ENCODE results near the gene ITIH2. TPM values are rescaled to one million over a fixed set of nuclear protein-coding genes. Genes with fewer than 3 reads are reported as not detected.
"Not testable (repeated sequence)": the region's sequence is repeated elsewhere in the genome, so short reads cannot be mapped to it uniquely, and the experiment has no call there.

The ITIH2 gene
- total RNA-seq, 2 donors from 2014 or later = not detected

DNA sequence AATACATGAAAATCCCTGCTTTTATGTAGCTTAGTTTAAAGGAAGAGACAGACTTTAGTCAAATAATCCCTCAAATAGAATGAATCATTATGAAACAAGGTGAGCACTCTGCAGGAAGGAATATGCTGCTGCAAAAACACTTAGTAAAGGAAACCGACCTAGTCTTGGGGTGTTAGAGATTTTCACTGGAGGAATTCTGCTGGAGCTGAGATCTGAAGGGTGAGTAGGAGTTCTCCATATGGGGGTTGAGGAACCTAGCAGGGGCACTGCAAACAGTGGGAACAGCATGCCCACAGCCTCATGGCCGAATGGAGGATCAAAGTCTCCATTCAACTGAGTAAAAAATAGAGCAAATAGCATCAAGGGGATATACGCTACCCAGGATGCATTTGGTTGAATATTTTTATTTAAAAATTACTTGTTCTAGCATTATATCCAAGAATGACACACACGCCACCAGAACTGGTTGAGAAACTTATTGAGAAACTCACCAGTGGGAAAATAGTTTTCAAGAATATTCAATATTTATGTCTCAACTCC, 3.5 kb downstream of the ITIH2 start:
- no peaks in the 10 kb centered on the region for H3K9me3 Mint-ChIP-seq
- no peak for ATAC-seq (replicated peaks)
- H3K4me1 Mint-ChIP-seq = no peaks in the 10 kb centered on the region
- H3K27me3 Mint-ChIP-seq = peaks cover 36% of the 10 kb centered on the region
- no peak overlapping the region for H3K4me3 Mint-ChIP-seq
- no peak overlapping the region for H3K27ac Mint-ChIP-seq
- no peaks in the 10 kb centered on the region for H3K36me3 Mint-ChIP-seq (ENCODE audit: low read depth)

DNA sequence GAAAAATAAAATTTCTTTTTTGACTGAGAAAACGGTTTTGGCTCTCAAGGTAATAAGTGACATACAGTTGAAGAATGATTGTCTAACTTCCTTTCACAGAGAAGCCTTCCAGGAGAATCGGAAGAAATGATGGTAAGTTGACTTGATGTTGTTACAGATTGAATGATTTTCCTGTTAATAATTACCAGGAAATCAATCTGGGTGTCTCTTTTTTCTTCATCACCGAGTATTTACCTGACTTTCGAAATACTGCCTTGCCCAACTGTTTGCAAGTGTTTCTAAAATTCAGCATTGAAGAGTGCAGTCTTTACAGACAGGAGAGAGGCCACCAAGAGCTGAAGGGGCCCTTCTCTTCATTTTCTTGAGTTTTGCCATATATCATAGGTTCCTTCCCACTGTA, 4.0 kb downstream of the ITIH2 start:
- peaks cover 39% of the 10 kb centered on the region for H3K27me3 Mint-ChIP-seq
- ATAC-seq (replicated peaks) = no peak
- H3K9me3 Mint-ChIP-seq = no peaks in the 10 kb centered on the region
- H3K4me1 Mint-ChIP-seq = no peaks in the 10 kb centered on the region
- no peak overlapping the region for H3K4me3 Mint-ChIP-seq
- H3K36me3 Mint-ChIP-seq (ENCODE audit: low read depth) = no peaks in the 10 kb centered on the region
- no peak overlapping the region for H3K27ac Mint-ChIP-seq

- peaks cover 30% of the 10 kb centered on the region for H3K27me3 Mint-ChIP-seq
- no peak for ATAC-seq (replicated peaks)
- H3K36me3 Mint-ChIP-seq (ENCODE audit: low read depth) = no peaks in the 10 kb centered on the region
- no peaks in the 10 kb centered on the region for H3K9me3 Mint-ChIP-seq
- no peak overlapping the region for H3K27ac Mint-ChIP-seq
- no peaks in the 10 kb centered on the region for H3K4me1 Mint-ChIP-seq
- no peak overlapping the region for H3K4me3 Mint-ChIP-seq
Measured at GRCh38 chr10:7707858-7708622, 4.9 kb downstream of the ITIH2 start.

GRCh38 chr10:7708832-7709231, 5.7 kb downstream of the ITIH2 start:
- ATAC-seq (replicated peaks) = no peak
- Mint-ChIP-seq H3K27me3 (peaks cover 24% of the 10 kb centered on the region), H3K4me1 (no peaks in the 10 kb centered on the region), H3K4me3 (no peak overlapping the region), H3K36me3 (ENCODE audit: low read depth) (no peaks in the 10 kb centered on the region), H3K27ac (no peak overlapping the region), H3K9me3 (no peaks in the 10 kb centered on the region)

DNA sequence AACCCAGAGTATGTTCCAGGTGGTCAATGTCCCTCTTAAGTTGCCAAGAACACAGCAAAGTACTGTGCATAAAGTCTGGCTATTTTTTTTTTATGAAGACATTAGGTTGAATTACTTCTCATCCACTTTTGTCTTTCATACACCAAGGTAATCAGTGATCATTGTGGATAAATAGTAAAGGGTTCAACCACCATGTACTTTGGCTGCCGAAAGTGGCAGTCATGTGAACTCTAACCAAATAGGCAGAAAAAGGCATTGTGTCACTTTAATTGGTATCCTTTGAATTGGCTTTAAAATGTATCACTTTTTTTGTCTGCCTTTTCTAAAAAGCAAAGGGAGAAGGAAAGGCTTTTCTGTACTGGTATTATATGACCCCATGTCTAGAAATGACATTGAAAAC, 7.3 kb downstream of the ITIH2 start:
- H3K4me3 Mint-ChIP-seq = no peak overlapping the region
- H3K36me3 Mint-ChIP-seq (ENCODE audit: low read depth) = no peaks in the 10 kb centered on the region
- H3K9me3 Mint-ChIP-seq = no peaks in the 10 kb centered on the region
- no peak for ATAC-seq (replicated peaks)
- H3K27ac Mint-ChIP-seq = no peak overlapping the region
- H3K27me3 Mint-ChIP-seq = peaks cover 21% of the 10 kb centered on the region
- H3K4me1 Mint-ChIP-seq = no peaks in the 10 kb centered on the region

DNA sequence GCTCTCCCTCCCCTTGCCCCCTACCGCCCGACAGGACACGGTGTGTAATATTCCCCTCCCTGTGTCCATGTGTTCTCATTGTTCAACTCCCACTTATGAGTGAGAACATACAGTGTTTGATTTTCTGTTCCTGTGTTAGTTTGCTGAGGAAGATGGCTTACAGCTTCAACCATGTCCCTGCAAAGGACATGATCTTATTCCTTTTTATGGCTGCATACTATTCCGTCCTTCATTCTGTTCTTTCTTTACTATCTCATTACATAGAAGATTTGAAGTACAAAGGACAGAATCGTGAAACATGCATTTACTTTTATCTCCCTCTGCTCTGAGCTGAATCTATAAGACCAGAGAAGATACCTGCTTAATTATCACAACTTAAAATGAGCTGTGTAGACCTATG, 8.0 kb downstream of the ITIH2 start:
- H3K36me3 Mint-ChIP-seq (ENCODE audit: low read depth); ATAC-seq (replicated peaks); H3K9me3 Mint-ChIP-seq; H3K4me3 Mint-ChIP-seq; H3K27ac Mint-ChIP-seq; H3K4me1 Mint-ChIP-seq: not testable (repeated sequence)
- H3K27me3 Mint-ChIP-seq = peaks cover 18% of the 10 kb centered on the region

GRCh38 chr10:7715515-7715914, 12.4 kb downstream of the ITIH2 start:
- Mint-ChIP-seq H3K36me3 (ENCODE audit: low read depth) (no peaks in the 10 kb centered on the region), H3K4me3 (no peak overlapping the region), H3K9me3 (no peaks in the 10 kb centered on the region), H3K27me3 (peaks cover 18% of the 10 kb centered on the region), H3K27ac (no peak overlapping the region), H3K4me1 (no peaks in the 10 kb centered on the region)
- no peak for ATAC-seq (replicated peaks)

DNA sequence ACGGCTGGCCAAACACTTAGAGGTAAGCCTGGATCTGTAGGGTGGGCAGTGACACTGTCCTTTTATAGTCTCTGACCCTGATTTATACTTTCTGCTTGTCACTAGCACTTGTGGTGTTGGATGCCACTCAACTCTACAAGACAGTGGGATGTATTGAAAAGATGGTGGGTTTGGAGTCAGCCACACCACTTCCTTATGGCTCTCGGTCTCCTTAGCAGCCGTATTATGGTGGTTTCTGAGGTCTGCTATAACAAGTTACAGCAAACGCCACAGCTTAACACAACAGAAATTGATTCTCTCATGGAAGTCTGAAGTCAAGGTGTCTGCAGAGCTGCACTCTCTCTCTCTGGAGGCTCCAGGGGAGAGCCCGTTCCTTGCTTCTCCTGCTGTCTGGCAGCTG, 14.7 kb downstream of the ITIH2 start:
- Mint-ChIP-seq H3K4me3 (no peak overlapping the region), H3K4me1 (no peaks in the 10 kb centered on the region), H3K9me3 (no peaks in the 10 kb centered on the region), H3K27me3 (peaks cover 17% of the 10 kb centered on the region), H3K36me3 (ENCODE audit: low read depth) (no peaks in the 10 kb centered on the region), H3K27ac (no peak overlapping the region)
- no peak for ATAC-seq (replicated peaks)

DNA sequence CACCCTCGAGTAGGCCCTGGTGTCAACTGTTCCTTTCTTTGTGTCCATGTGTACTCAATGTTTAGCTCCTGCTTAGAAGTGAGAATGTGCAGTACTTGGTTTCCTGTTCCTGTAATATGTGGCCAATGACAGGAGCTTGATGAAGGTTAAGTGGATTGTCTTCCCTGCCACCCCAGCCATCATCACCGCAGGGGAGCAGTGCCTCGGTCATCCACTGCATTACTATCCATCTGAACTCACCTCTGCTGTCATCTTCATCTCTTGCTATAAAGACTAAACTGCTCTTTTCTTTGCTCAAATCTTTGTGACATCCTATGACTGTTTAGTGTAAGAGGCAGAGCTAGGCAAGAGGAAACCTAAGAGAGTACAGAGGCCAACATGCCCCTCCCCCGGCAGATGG, 15.6 kb downstream of the ITIH2 start:
- no peaks in the 10 kb centered on the region for H3K4me1 Mint-ChIP-seq
- no peaks in the 10 kb centered on the region for H3K9me3 Mint-ChIP-seq
- no peak for ATAC-seq (replicated peaks)
- no peak overlapping the region for H3K4me3 Mint-ChIP-seq
- H3K27me3 Mint-ChIP-seq = peaks cover 22% of the 10 kb centered on the region
- H3K36me3 Mint-ChIP-seq (ENCODE audit: low read depth) = no peaks in the 10 kb centered on the region
- no peak overlapping the region for H3K27ac Mint-ChIP-seq

GRCh38 chr10:7720478-7720877, 17.4 kb downstream of the ITIH2 start:
- Mint-ChIP-seq H3K36me3 (ENCODE audit: low read depth) (no peaks in the 10 kb centered on the region), H3K4me3 (no peak overlapping the region), H3K9me3 (no peaks in the 10 kb centered on the region), H3K27ac (no peak overlapping the region), H3K27me3 (peaks cover 23% of the 10 kb centered on the region), H3K4me1 (no peaks in the 10 kb centered on the region)
- ATAC-seq (replicated peaks) = no peak

DNA sequence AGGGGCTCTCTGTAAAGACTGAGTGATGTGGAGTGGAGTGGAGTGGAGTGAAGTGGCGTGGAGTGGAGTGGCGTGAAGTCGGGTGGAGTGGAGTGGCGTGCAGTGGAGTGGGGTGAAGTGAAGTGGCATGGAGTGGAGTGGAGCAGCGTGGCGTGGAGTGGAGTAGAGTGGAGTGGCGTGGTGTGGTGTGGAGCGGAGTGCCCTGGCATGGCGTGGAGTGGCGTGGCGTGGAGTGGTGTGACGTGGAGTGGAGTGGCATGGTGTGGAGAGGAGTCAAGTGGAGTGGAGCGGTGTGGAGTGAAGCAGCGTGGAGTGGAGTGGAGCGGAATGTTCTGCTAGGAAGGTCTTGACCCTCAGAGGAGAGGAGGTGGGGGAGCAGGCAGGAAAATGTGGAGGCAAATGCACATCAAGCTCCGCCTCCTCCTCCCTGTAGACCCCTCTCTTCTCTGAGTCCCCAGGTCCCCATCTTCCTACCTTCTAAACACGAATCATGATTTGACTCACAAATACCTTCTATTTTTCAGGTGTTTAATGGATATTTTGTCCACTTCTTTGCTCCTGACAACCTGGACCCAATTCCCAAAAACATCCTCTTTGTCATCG, 19.9 kb downstream of the ITIH2 start:
- Mint-ChIP-seq H3K27ac (no peak overlapping the region), H3K4me1 (no peaks in the 10 kb centered on the region), H3K4me3 (no peak overlapping the region), H3K27me3 (peaks cover 20% of the 10 kb centered on the region), H3K9me3 (no peaks in the 10 kb centered on the region), H3K36me3 (ENCODE audit: low read depth) (no peaks in the 10 kb centered on the region)
- no peak for ATAC-seq (replicated peaks)

DNA sequence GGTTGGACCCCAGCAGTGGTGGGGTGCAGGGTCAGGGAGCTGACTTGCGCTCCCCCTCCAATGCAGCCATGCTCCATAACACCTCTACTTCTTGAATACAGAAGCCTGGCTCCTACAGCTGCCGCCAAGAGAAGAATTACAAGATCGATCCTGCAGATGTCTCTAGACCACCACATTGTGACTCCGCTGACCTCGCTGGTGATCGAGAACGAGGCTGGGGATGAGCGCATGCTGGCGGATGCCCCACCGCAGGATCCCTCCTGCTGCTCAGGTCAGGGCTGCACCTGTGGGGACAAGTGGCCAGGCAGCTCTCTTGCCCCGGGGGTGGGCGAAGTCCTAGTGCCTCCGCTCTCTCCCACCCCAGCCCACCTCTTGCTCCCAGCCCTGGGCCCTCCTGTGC, 31.7 kb downstream of the ITIH2 start:
- H3K4me1 Mint-ChIP-seq = no peaks in the 10 kb centered on the region
- no peaks in the 10 kb centered on the region for H3K9me3 Mint-ChIP-seq
- ATAC-seq (replicated peaks) = no peak
- H3K36me3 Mint-ChIP-seq (ENCODE audit: low read depth) = no peaks in the 10 kb centered on the region
- peaks cover 15% of the 10 kb centered on the region for H3K27me3 Mint-ChIP-seq
- H3K4me3 Mint-ChIP-seq = no peak overlapping the region
- no peak overlapping the region for H3K27ac Mint-ChIP-seq

DNA sequence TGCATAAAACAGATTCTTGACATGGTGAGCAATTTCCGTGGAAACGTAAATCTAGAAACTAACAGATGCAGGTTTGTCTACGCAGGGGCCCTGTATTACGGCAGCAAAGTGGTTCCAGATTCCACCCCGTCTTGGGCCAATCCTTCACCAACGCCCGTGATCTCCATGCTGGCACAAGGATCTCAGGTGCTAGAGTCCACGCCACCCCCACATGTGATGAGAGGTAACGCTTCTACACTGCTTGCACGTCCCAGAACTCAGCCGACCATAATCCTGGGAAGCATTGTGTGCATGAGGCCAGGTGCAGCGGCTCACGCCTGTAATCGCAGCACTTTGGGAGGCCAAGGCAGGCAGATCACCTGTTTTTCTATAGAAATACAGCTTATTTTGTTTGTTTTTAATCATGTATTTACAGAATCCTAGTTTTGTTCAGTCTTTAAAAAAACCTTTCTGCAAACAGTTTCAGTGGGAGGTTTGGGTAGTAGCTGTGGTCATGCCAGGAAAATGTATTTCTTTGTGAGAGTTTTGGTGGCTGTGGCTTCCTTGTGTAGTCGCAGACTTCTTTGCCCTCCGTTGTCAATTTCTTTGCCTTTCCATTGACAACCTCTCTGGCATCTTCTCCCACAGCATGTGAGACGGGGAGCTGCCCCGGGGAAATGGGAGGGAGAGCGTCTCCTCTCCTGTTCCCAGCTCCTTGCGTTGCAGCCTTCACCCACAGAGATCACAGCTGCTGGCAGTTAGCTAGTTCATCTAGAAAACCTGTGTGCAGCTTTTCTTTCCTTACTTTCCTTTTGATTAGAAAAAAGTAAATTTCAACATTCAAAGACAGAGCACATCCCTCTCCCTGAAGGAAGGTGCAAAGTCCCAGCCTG, 35.7 kb downstream of the ITIH2 start:
- Mint-ChIP-seq H3K27me3 (peaks cover 6% of the 10 kb centered on the region), H3K27ac (no peak overlapping the region), H3K9me3 (no peaks in the 10 kb centered on the region), H3K4me3 (no peak overlapping the region), H3K4me1 (no peaks in the 10 kb centered on the region), H3K36me3 (ENCODE audit: low read depth) (no peaks in the 10 kb centered on the region)
- ATAC-seq (replicated peaks) = no peak

GRCh38 chr10:7744307-7744706, 41.2 kb downstream of the ITIH2 start:
- H3K36me3 Mint-ChIP-seq (ENCODE audit: low read depth) = no peaks in the 10 kb centered on the region
- no peaks in the 10 kb centered on the region for H3K9me3 Mint-ChIP-seq
- no peak overlapping the region for H3K4me3 Mint-ChIP-seq
- ATAC-seq (replicated peaks) = no peak
- peaks cover 3% of the 10 kb centered on the region for H3K27me3 Mint-ChIP-seq
- H3K4me1 Mint-ChIP-seq = no peaks in the 10 kb centered on the region
- H3K27ac Mint-ChIP-seq = no peak overlapping the region

DNA sequence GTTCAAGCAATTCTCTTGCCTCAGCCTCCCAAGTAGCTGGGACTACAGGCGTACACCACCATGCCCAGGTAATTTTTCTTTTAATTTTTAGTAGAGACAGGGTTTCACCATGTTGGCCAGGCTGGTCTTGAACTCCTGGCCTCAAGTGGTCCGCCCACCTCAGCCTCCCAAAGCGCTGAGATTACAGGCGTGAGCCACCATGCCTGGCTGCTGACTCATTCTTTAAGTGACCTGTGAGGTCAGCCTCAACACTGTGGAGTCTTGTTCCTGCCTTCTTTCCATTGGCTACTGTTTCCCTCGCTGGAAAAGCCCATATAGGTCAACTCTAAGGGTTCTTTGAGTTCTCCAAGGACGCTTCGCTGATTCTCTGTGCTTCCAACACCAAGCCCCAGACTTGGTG, 45.5 kb downstream of the ITIH2 start:
- H3K9me3 Mint-ChIP-seq; H3K4me1 Mint-ChIP-seq; H3K27me3 Mint-ChIP-seq; H3K27ac Mint-ChIP-seq; H3K4me3 Mint-ChIP-seq; ATAC-seq (replicated peaks): not testable (repeated sequence)
- H3K36me3 Mint-ChIP-seq (ENCODE audit: low read depth) = peaks cover 26% of the 10 kb centered on the region
